HAP-1 (cell line): Measurements from ENCODE around the gene STX12.

Experiments
- DNase-seq, 2 experiments: peaks; one replicate each; pipeline ENCODE4 v3.0.0-alpha.2; 2016 to 2020; ENCODE audit warnings: low spot score in 2 of 2
- H3K27me3 ChIP-seq: fragments of 250-450 bp; sonication (Bioruptor Pico); 2 replicates; pipeline ENCODE4 v1.5.1; 2020; ENCODE audit warnings: low read depth, mild to moderate bottlenecking, moderate library complexity
- H3K36me3 ChIP-seq: fragments of 250-450 bp; sonication (Bioruptor Pico); replicated peaks from 2 replicates; pipeline ENCODE4 v1.5.1; 2020; ENCODE audit warnings: mild to moderate bottlenecking
- H3K4me1 ChIP-seq: fragments of 250-450 bp; sonication (Bioruptor Pico); 2 replicates; pipeline ENCODE4 v1.5.1; 2020; ENCODE audit warnings: mild to moderate bottlenecking
- H3K4me3 ChIP-seq: fragments of 250-450 bp; sonication (Bioruptor Pico); 2 replicates; pipeline ENCODE4 v1.5.1; 2020; ENCODE audit warnings: mild to moderate bottlenecking, moderate library complexity
- H3K9me3 ChIP-seq: fragments of 250-450 bp; sonication (Bioruptor Pico); 2 replicates; pipeline ENCODE4 v1.5.1; 2020; ENCODE audit warnings: mild to moderate bottlenecking, moderate library complexity
- in situ Hi-C: fragments of 300-500 bp; cut with MboI; formaldehyde crosslinking; loops from 3 replicates; pipeline ENCODE4 v1.14.3; 2020; ENCODE audit warnings: low sequenced_read_pairs, inconsistent platforms, mixed read lengths

STX12 gene

GRCh38 chr1:27872802-27873551, 100.0 kb downstream of the STX12 start:
- Histone ChIP-seq H3K36me3 (no peaks in the 10 kb centered on the region), H3K9me3 (no peaks in the 10 kb centered on the region), H3K4me3 (peak overlapping the region; percentile 71), H3K4me1 (peaks cover 4% of the 10 kb centered on the region), H3K27me3 (no peaks in the 10 kb centered on the region)
- in situ Hi-C loops, result no loop called here
- no peak for DNase-seq

GRCh38 chr1:27873671-27874384, 100.8 kb downstream of the STX12 start:
- Histone ChIP-seq H3K4me1 (peaks cover 4% of the 10 kb centered on the region), H3K9me3 (no peaks in the 10 kb centered on the region), H3K36me3 (no peaks in the 10 kb centered on the region), H3K27me3 (no peaks in the 10 kb centered on the region), H3K4me3 (no peak overlapping the region)
- no peak for DNase-seq
- in situ Hi-C loops, result no loop called here
